Measurements from ENCODE around the gene CTLA4.

CTLA4 gene

DNA sequence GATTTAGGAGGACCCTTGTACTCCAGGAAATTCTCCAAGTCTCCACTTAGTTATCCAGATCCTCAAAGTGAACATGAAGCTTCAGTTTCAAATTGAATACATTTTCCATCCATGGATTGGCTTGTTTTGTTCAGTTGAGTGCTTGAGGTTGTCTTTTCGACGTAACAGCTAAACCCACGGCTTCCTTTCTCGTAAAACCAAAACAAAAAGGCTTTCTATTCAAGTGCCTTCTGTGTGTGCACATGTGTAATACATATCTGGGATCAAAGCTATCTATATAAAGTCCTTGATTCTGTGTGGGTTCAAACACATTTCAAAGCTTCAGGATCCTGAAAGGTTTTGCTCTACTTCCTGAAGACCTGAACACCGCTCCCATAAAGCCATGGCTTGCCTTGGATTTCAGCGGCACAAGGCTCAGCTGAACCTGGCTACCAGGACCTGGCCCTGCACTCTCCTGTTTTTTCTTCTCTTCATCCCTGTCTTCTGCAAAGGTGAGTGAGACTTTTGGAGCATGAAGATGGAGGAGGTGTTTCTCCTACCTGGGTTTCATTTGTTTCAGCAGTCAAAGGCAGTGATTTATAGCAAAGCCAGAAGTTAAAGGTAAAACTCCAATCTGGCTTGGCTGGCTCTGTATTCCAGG lies at the start of gene CTLA4:
CTLA4 (plus strand) TSS at position 211 of the 640 bp plus-strand sequence; CDS start at position 383, 172 bp downstream.
- no peak within 1 kb of the TSS for H3K9ac ChIP-seq (ENCODE audit: insufficient read length, low read depth)
- no peaks in the 10 kb centered on the region for H3K36me3 ChIP-seq (ENCODE audit: insufficient read depth, insufficient read length, low read length)
- TF ChIP-seq SUZ12 (IDR thresholded peaks at IDR 0.05; ENCODE audit: extremely low read depth, insufficient read depth, insufficient read length) (no peak), YY1 (IDR thresholded peaks at IDR 0.05; ENCODE audit: insufficient read depth, insufficient read length) (no peak), ZNF274 (IDR thresholded peaks at IDR 0.05; ENCODE audit: low read depth, low read length) (no peak)
- no peaks in the 10 kb centered on the region for H3K9me3 ChIP-seq (ENCODE audit: insufficient read depth, low read length)
- no peaks in the 10 kb centered on the region for H3K27me3 ChIP-seq (ENCODE audit: insufficient read depth, insufficient read length)
- no peaks in the 10 kb centered on the region for H3K4me1 ChIP-seq (ENCODE audit: insufficient read depth, insufficient read length)
- DNase-seq (ENCODE audit: low read depth, low spot score), result no peak
- H3K4me3 ChIP-seq (ENCODE audit: insufficient read length, low read depth), result no peak within 1 kb of the TSS

DNA sequence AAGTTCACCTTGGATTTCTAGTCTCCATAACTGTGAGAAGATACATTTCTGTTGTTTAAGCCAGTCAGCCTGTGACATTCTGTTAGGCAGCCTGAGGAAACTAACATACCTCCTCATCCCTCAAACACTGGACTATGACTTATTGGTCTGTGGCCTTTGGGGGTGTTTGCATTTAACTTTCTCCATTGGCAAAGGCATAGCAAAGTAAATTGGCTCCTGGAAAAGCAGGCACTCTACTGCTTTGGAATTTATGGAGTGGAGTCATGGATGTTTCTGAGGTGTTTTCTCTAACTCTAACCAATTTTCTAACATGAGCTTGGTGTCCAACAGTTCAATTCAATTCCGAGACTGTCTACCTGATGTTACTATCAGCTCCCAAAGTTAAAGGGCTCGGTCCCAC lies 48.9 kb upstream of the CTLA4 start:
- no peaks in the 10 kb centered on the region for H3K9me3 ChIP-seq (ENCODE audit: insufficient read depth, low read length)
- H3K4me3 ChIP-seq (ENCODE audit: insufficient read length, low read depth), result no peak overlapping the region
- H3K9ac ChIP-seq (ENCODE audit: insufficient read length, low read depth), result no peak overlapping the region
- H3K27me3 ChIP-seq (ENCODE audit: insufficient read depth, insufficient read length), result no peaks in the 10 kb centered on the region
- TF ChIP-seq YY1 (IDR thresholded peaks at IDR 0.05; ENCODE audit: insufficient read depth, insufficient read length), result no peak
- H3K36me3 ChIP-seq (ENCODE audit: insufficient read depth, insufficient read length, low read length), result no peaks in the 10 kb centered on the region
- no peak for DNase-seq (ENCODE audit: low read depth, low spot score)
- no peaks in the 10 kb centered on the region for H3K4me1 ChIP-seq (ENCODE audit: insufficient read depth, insufficient read length)

DNA sequence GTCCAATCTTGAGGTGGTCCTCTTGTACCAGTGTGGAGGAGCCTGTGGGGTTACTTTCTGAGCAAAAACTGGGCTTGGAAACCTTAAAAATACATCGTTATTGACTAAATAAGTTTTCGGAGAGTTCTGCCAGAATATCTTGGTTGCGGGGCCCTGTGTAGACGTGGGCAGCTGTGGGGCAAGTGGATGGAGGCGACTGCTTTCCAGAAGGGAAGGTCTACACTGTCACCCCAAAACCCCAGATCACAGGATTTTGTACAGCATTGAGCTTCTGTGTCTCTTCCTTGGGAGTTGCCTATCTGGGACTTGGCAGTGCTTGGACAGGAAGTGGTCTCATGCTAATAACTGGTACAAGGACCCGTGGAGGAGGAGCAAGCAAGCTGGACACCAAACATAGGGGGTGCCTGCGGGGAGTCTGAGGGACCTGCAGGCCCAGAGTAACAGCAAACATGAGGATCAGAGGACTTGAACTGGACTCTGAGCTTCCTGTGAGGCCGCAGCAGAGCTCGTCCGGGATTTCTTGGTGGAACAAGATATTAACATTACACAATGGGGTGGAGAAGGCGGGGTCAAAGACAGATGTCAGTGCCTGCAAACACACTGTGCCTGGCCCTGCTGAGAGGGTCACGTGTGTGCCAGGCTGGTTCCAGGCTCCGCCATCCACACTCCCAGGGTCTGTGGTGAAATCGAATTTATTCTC lies 48.0 kb upstream of the CTLA4 start:
- H3K9ac ChIP-seq (ENCODE audit: insufficient read length, low read depth), result no peak overlapping the region
- no peaks in the 10 kb centered on the region for H3K27me3 ChIP-seq (ENCODE audit: insufficient read depth, insufficient read length)

DNA sequence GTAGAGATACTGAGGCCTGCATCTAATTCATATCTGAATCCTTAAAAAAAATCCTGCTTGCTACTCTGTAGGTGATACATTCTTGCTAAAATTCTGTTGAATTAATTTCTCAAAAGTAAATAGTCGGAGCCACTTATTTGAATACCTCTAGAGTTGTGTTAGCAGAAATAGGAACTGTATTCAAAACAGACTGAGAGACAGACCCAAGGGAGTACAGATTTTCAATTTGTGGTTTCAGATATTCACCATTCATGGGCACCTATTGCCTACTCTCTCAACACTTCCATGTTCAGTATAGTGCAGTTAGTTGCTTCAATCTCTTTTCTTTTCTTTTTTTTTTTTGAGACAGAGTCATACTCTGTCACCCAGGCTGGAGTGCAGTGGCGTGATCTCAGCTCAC lies 46.6 kb upstream of the CTLA4 start:
- TF ChIP-seq ZNF274 (IDR thresholded peaks at IDR 0.05; ENCODE audit: low read depth, low read length) (no peak), YY1 (IDR thresholded peaks at IDR 0.05; ENCODE audit: insufficient read depth, insufficient read length) (no peak), SUZ12 (IDR thresholded peaks at IDR 0.05; ENCODE audit: extremely low read depth, insufficient read depth, insufficient read length) (no peak)
- no peak overlapping the region for H3K4me3 ChIP-seq (ENCODE audit: insufficient read length, low read depth)
- no peaks in the 10 kb centered on the region for H3K36me3 ChIP-seq (ENCODE audit: insufficient read depth, insufficient read length, low read length)
- no peaks in the 10 kb centered on the region for H3K4me1 ChIP-seq (ENCODE audit: insufficient read depth, insufficient read length)
- no peaks in the 10 kb centered on the region for H3K9me3 ChIP-seq (ENCODE audit: insufficient read depth, low read length)
- H3K9ac ChIP-seq (ENCODE audit: insufficient read length, low read depth), result no peak overlapping the region
- H3K27me3 ChIP-seq (ENCODE audit: insufficient read depth, insufficient read length), result no peaks in the 10 kb centered on the region
- no peak for DNase-seq (ENCODE audit: low read depth, low spot score)

More for the DNA sequence above, 48.0 kb upstream of the CTLA4 start:
- no peak for TF ChIP-seq ZNF274 (IDR thresholded peaks at IDR 0.05; ENCODE audit: low read depth, low read length)
- no peak for TF ChIP-seq YY1 (IDR thresholded peaks at IDR 0.05; ENCODE audit: insufficient read depth, insufficient read length)
- TF ChIP-seq SUZ12 (IDR thresholded peaks at IDR 0.05; ENCODE audit: extremely low read depth, insufficient read depth, insufficient read length), result no peak
- Histone ChIP-seq H3K36me3 (ENCODE audit: insufficient read depth, insufficient read length, low read length) (no peaks in the 10 kb centered on the region), H3K4me3 (ENCODE audit: insufficient read length, low read depth) (no peak overlapping the region), H3K4me1 (ENCODE audit: insufficient read depth, insufficient read length) (no peaks in the 10 kb centered on the region), H3K9me3 (ENCODE audit: insufficient read depth, low read length) (no peaks in the 10 kb centered on the region)
- DNase-seq (ENCODE audit: low read depth, low spot score), result no peak

DNA sequence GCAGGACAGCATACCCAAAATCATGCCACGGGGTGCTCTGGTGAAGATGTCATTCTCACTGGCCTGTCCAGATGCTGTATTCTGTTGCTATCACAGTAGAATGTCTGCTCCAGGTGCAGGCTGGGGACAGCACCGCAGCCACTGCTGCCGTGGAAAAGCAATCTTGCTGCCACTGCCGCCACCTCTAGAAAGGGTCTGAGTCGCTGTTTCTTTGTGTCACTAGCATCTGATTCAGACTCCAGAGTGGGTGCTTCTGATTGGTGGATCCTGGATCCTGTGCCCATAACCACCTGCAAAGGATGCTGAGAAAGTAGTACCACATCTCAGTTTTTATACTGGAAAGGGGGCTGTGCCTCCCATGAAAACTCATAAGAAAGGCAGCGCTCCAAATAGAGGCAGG lies 45.3 kb upstream of the CTLA4 start:
- Histone ChIP-seq H3K36me3 (ENCODE audit: insufficient read depth, insufficient read length, low read length) (no peaks in the 10 kb centered on the region), H3K9ac (ENCODE audit: insufficient read length, low read depth) (no peak overlapping the region), H3K4me3 (ENCODE audit: insufficient read length, low read depth) (no peak overlapping the region), H3K9me3 (ENCODE audit: insufficient read depth, low read length) (0 out of 2 replicates have a peak, but pooled peaks cover 2% of the 10 kb centered on the region), H3K4me1 (ENCODE audit: insufficient read depth, insufficient read length) (no peaks in the 10 kb centered on the region), H3K27me3 (ENCODE audit: insufficient read depth, insufficient read length) (no peaks in the 10 kb centered on the region)
- no peak for DNase-seq (ENCODE audit: low read depth, low spot score)
- TF ChIP-seq SUZ12 (IDR thresholded peaks at IDR 0.05; ENCODE audit: extremely low read depth, insufficient read depth, insufficient read length), result no peak
- TF ChIP-seq YY1 (IDR thresholded peaks at IDR 0.05; ENCODE audit: insufficient read depth, insufficient read length), result no peak
- TF ChIP-seq ZNF274 (IDR thresholded peaks at IDR 0.05; ENCODE audit: low read depth, low read length), result no peak

DNA sequence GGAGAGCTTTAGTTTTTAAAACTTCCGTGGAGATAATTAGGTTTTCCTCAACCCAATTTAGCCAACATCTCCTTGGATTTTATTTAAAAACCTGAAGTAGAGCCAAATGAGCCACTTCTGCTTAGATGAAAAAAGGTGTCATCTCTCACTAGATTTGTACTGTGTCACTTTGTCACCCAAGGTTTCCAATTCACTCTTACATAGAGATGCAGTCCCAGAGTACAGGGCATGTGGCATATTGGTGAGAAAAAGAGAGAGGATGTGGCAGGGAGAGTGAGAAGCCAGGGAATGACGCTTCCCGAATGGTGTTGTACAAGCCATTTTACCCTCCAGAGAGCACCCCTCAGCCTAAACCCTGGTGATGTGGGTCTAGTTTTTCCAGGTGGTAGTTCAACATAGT lies 44.4 kb upstream of the CTLA4 start:
- 0 out of 2 replicates have a peak, but pooled peaks cover 3% of the 10 kb centered on the region for H3K9me3 ChIP-seq (ENCODE audit: insufficient read depth, low read length)
- no peak for DNase-seq (ENCODE audit: low read depth, low spot score)
- TF ChIP-seq ZNF274 (IDR thresholded peaks at IDR 0.05; ENCODE audit: low read depth, low read length), result no peak
- TF ChIP-seq SUZ12 (IDR thresholded peaks at IDR 0.05; ENCODE audit: extremely low read depth, insufficient read depth, insufficient read length), result no peak
- no peak for TF ChIP-seq YY1 (IDR thresholded peaks at IDR 0.05; ENCODE audit: insufficient read depth, insufficient read length)
- no peaks in the 10 kb centered on the region for H3K36me3 ChIP-seq (ENCODE audit: insufficient read depth, insufficient read length, low read length)
- H3K27me3 ChIP-seq (ENCODE audit: insufficient read depth, insufficient read length), result no peaks in the 10 kb centered on the region
- H3K4me3 ChIP-seq (ENCODE audit: insufficient read length, low read depth), result no peak overlapping the region
- H3K9ac ChIP-seq (ENCODE audit: insufficient read length, low read depth), result no peak overlapping the region
- no peaks in the 10 kb centered on the region for H3K4me1 ChIP-seq (ENCODE audit: insufficient read depth, insufficient read length)

DNA sequence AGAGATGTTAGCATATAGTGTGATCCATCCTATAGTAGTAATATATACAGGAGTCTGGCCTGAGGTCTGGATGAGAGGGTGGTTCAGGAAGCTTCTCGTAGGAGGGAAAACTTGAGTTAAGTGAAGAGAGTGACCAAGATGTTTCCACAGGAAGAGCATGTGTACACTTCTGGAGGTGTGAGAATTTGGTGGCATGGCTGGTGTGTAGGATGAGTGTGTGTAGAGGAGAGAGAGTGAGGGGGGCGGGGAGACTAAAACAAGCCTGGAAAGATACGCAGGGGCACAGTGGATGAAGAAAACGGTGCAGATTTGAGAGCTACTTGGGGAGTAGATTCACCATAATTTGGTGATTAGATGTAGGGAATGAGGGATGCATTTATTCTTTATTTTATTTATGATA lies 43.5 kb upstream of the CTLA4 start:
- TF ChIP-seq YY1 (IDR thresholded peaks at IDR 0.05; ENCODE audit: insufficient read depth, insufficient read length), result no peak
- no peak for TF ChIP-seq SUZ12 (IDR thresholded peaks at IDR 0.05; ENCODE audit: extremely low read depth, insufficient read depth, insufficient read length)
- no peak for TF ChIP-seq ZNF274 (IDR thresholded peaks at IDR 0.05; ENCODE audit: low read depth, low read length)
- Histone ChIP-seq H3K9ac (ENCODE audit: insufficient read length, low read depth) (no peak overlapping the region), H3K4me3 (ENCODE audit: insufficient read length, low read depth) (no peak overlapping the region), H3K36me3 (ENCODE audit: insufficient read depth, insufficient read length, low read length) (no peaks in the 10 kb centered on the region), H3K4me1 (ENCODE audit: insufficient read depth, insufficient read length) (no peaks in the 10 kb centered on the region), H3K9me3 (ENCODE audit: insufficient read depth, low read length) (0 out of 2 replicates have a peak, but pooled peaks cover 3% of the 10 kb centered on the region), H3K27me3 (ENCODE audit: insufficient read depth, insufficient read length) (no peaks in the 10 kb centered on the region)
- no peak for DNase-seq (ENCODE audit: low read depth, low spot score)
